PC-9 (cell line): Measurements from ENCODE around the gene PTPN20.
"Not testable (repeated sequence)": the region's sequence is repeated elsewhere in the genome, so short reads cannot be mapped to it uniquely, and the experiment has no call there.

Experiments used
- CTCF ChIP-seq: fragments of 200-600 bp; sonication (generic); conservative IDR thresholded peaks from 2 replicates; pipeline ENCODE4 v1.6.1; 2017; ENCODE audit warnings: mixed run types, antibody characterized with exemption, mild to moderate bottlenecking, moderate library complexity
- EZH2 ChIP-seq: fragments of 200-600 bp; sonication (generic); IDR thresholded peaks from 2 replicates; pipeline ENCODE4 v1.8.0; 2017; ENCODE audit warnings: antibody characterized with exemption, low read depth

GRCh38 chr10:46907185-46908117, 3.8 kb upstream of the PTPN20 start:
- not testable (repeated sequence) for TF ChIP-seq CTCF, EZH2
